GM18861 (cell line): ENCODE results near the gene TNS1.
"Not testable (repeated sequence)": the region's sequence is repeated elsewhere in the genome, so short reads cannot be mapped to it uniquely, and the experiment has no call there.

Experiments
- ATAC-seq: cut with Tn5 transposase; IDR thresholded peaks from one replicate; pipeline ENCODE4 v1.9.1; 2021; ENCODE audit not compliant: unreplicated experiment

Gene TNS1

GRCh38 chr2:217822296-217823252, 180.2 kb downstream of the TNS1 start:
- no peak for ATAC-seq

- ATAC-seq = no peak
Observed at GRCh38 chr2:217821536-217822147, 181.2 kb downstream of the TNS1 start.

GRCh38 chr2:217820904-217821303, 181.9 kb downstream of the TNS1 start:
- ATAC-seq = no peak

- ATAC-seq = no peak
Observed at GRCh38 chr2:217820091-217820819, 182.5 kb downstream of the TNS1 start.

- no peak for ATAC-seq
Observed at GRCh38 chr2:217818293-217818850, 184.4 kb downstream of the TNS1 start.

- no peak for ATAC-seq
Observed at GRCh38 chr2:217817466-217818292, 185.1 kb downstream of the TNS1 start.

- ATAC-seq = no peak
Observed at GRCh38 chr2:217816396-217816869, 186.4 kb downstream of the TNS1 start.

GRCh38 chr2:217813828-217814227, 189.0 kb downstream of the TNS1 start:
- ATAC-seq = no peak

- no peak for ATAC-seq
Observed at GRCh38 chr2:217812170-217812569, 190.6 kb downstream of the TNS1 start.

- no peak for ATAC-seq
Observed at GRCh38 chr2:217810260-217810659, 192.5 kb downstream of the TNS1 start.

- ATAC-seq = no peak
Observed at GRCh38 chr2:217809736-217810135, 193.1 kb downstream of the TNS1 start.

- ATAC-seq = not testable (repeated sequence)
Observed at GRCh38 chr2:217808967-217809366, 193.8 kb downstream of the TNS1 start.

GRCh38 chr2:217808326-217808725, 194.5 kb downstream of the TNS1 start:
- no peak for ATAC-seq

GRCh38 chr2:217807753-217808152, 195.0 kb downstream of the TNS1 start:
- no peak for ATAC-seq

- no peak for ATAC-seq
Observed at GRCh38 chr2:217807025-217807424, 195.8 kb downstream of the TNS1 start.

GRCh38 chr2:217806482-217806765, 196.4 kb downstream of the TNS1 start:
- ATAC-seq = no peak

- no peak for ATAC-seq
Observed at GRCh38 chr2:217805668-217806481, 196.9 kb downstream of the TNS1 start.

- ATAC-seq = no peak
Observed at GRCh38 chr2:217804791-217805667, 197.8 kb downstream of the TNS1 start.

- no peak for ATAC-seq
Observed at GRCh38 chr2:217804338-217804737, 198.5 kb downstream of the TNS1 start.
